Keratinocyte (primary cell): ENCODE results near the gene CTNNA2. TPM values are rescaled to one million over a fixed set of nuclear protein-coding genes. Genes with fewer than 3 reads are reported as not detected.

ENCODE experiments used
- DNase-seq: peaks from one replicate; pipeline ENCODE4 v3.0.0-alpha.2; 2011; ENCODE audit warnings: low read depth, missing footprints, low spot score
- FAIRE-seq: peaks from 2 replicates; lab custom pipeline; 2011; peaks lifted over from hg19 to GRCh38; lab: Jason Lieb, UNC
- H2AFZ ChIP-seq: 2 replicates; pipeline ENCODE4 v1.6.0; 2012; ENCODE audit warnings: low read length, control low read depth, inconsistent platforms; ENCODE audit not compliant: control insufficient read depth
- H3K27ac ChIP-seq: 2 replicates; pipeline ENCODE4 v1.5.1; 2011; ENCODE audit warnings: low read length; ENCODE audit not compliant: control insufficient read depth, insufficient read depth
- H3K27me3 ChIP-seq: 3 replicates; pipeline ENCODE4 v1.6.0; 2011; ENCODE audit warnings: low read length; ENCODE audit not compliant: control insufficient read depth, insufficient read depth; ENCODE audit errors: extremely low read depth
- H3K36me3 ChIP-seq, 2 experiments: 2 replicates in 1 of 2; 3 replicates in 1 of 2; pipeline ENCODE4 v1.5.1; 2011; ENCODE audit warnings: low read length in 2 of 2, mild to moderate bottlenecking in 1 of 2; ENCODE audit not compliant: control insufficient read depth in 2 of 2, insufficient read depth in 2 of 2; ENCODE audit errors: extremely low read depth in 1 of 2
- H3K4me1 ChIP-seq: 3 replicates; pipeline ENCODE4 v1.5.1; 2011; ENCODE audit warnings: low read length; ENCODE audit not compliant: control insufficient read depth, insufficient read depth; ENCODE audit errors: extremely low read depth
- H3K4me2 ChIP-seq: 3 replicates; pipeline ENCODE4 v1.6.0; 2011; ENCODE audit warnings: low read depth, low read length; ENCODE audit not compliant: control insufficient read depth, insufficient read depth; ENCODE audit errors: extremely low read depth
- H3K4me3 ChIP-seq, 3 experiments: fragments of 200-600 bp in 1 of 3; sonication (generic) in 1 of 3; 2 replicates in 2 of 3; 3 replicates in 1 of 3; pipeline ENCODE4 v1.5.1; 2011 to 2016; ENCODE audit warnings: low read length in 3 of 3, mild to moderate bottlenecking in 3 of 3, control low read depth in 2 of 3, inconsistent platforms in 1 of 3, low read depth in 1 of 3, mixed read lengths in 1 of 3, mixed run types in 1 of 3, moderate library complexity in 1 of 3; ENCODE audit not compliant: control insufficient read depth in 2 of 3, insufficient read depth in 2 of 3; ENCODE audit errors: extremely low read depth in 1 of 3
- H3K79me2 ChIP-seq: 2 replicates; pipeline ENCODE4 v1.6.0; 2012; ENCODE audit warnings: low read length; ENCODE audit not compliant: control insufficient read depth, insufficient read depth
- H3K9ac ChIP-seq: 3 replicates; pipeline ENCODE4 v1.6.0; 2011; ENCODE audit warnings: low read length; ENCODE audit not compliant: control insufficient read depth, insufficient read depth; ENCODE audit errors: extremely low read depth
- H3K9me1 ChIP-seq: 3 replicates; pipeline ENCODE4 v1.6.0; 2011; ENCODE audit warnings: low read length; ENCODE audit not compliant: control insufficient read depth, insufficient read depth; ENCODE audit errors: extremely low read depth
- H3K9me3 ChIP-seq: 2 replicates; pipeline ENCODE4 v1.5.1; 2012; ENCODE audit warnings: low read depth, low read length; ENCODE audit not compliant: control insufficient read depth
- H4K20me1 ChIP-seq: 3 replicates; pipeline ENCODE4 v1.6.0; 2011; ENCODE audit warnings: low read length; ENCODE audit not compliant: control insufficient read depth, insufficient read depth; ENCODE audit errors: extremely low read depth
- EZH2 ChIP-seq: IDR thresholded peaks from one replicate; pipeline ENCODE4 v1.6.1; 2012; ENCODE audit warnings: inconsistent platforms, mild to moderate bottlenecking, low read length, moderate library complexity
- dilution Hi-C: fragments of 300-500 bp; cut with MboI; formaldehyde crosslinking; loops from one replicate; pipeline ENCODE4 v1.7.0; 2020; ENCODE audit warnings: low sequenced_read_pairs; ENCODE audit not compliant: extremely low pct_ligation_motif_present
- polyA plus RNA-seq, 5 experiments: library from polyadenylated mRNA; depleted of rRNA in 3 of 5; stranded (reverse) in 3 of 5; stranded (forward) in 1 of 5; unstranded in 1 of 5; fragments of >200 nt; gene quantifications; 1 replicate in 1 of 5; 2 replicates in 3 of 5; 3 replicates in 1 of 5; pipeline versions ENCODE4 v1.2.1 to v1.2.3, GENCODE V29; 2011 to 2012; ENCODE audit warnings: missing spikeins in 2 of 5, low read depth in 1 of 5, low replicate concordance in 1 of 5
- TF ChIP-seq, protein P1 (sequence below), 3 experiments: IDR thresholded peaks in 1 of 3; conservative IDR thresholded peaks in 1 of 3; optimal IDR thresholded peaks in 1 of 3; 2 replicates in 2 of 3; 3 replicates in 1 of 3; pipeline versions ENCODE3 to v1.5.1; 2011; ENCODE audit warnings: low read length in 3 of 3, mild to moderate bottlenecking in 3 of 3, moderate library complexity in 2 of 3, control low read depth in 1 of 3, inconsistent platforms in 1 of 3; ENCODE audit not compliant: insufficient read depth in 2 of 3; ENCODE audit errors: extremely low read depth in 1 of 3

The CTNNA2 gene
- polyA plus RNA-seq, 1 donor (not counting 4 experiments of a cell fraction or from before 2014, with no cell fraction given), result not detected

DNA sequence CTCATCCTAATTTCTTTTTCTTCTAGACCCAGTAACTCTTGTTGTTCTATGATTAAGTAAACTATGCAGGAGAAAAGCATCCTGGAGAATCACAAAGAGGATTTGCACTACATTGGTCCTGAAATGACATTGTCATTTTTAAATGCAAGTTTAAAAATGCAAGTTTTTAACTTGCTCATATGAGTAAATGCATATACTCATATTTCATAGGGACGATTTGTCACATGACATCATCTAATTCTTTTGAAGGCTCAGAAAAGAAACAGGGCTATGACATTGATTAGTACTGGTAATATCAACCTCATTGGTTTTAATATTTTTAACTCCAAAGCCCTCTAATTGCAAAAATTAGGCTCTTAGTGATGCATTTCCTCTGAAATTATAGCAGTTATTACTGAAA, 467.3 kb downstream of the CTNNA2 start:
- Histone ChIP-seq H3K9me1 (no peaks in the 10 kb centered on the region), H3K4me2 (no peak overlapping the region), H3K27ac (no peak overlapping the region), H3K9ac (no peak overlapping the region), H2AFZ (no peak overlapping the region), H3K4me1 (no peaks in the 10 kb centered on the region), H3K79me2 (no peaks in the 10 kb centered on the region), H3K27me3 (no peaks in the 10 kb centered on the region), H3K9me3 (peaks cover 2% of the 10 kb centered on the region), H4K20me1 (no peaks in the 10 kb centered on the region), H3K36me3 (no peaks in the 10 kb centered on the region), H3K4me3 (no peak overlapping the region)
- dilution Hi-C loops, result no loop called here
- FAIRE-seq, result no peak
- no peak for DNase-seq
- no peak for TF ChIP-seq EZH2
- TF ChIP-seq, protein P1, sequence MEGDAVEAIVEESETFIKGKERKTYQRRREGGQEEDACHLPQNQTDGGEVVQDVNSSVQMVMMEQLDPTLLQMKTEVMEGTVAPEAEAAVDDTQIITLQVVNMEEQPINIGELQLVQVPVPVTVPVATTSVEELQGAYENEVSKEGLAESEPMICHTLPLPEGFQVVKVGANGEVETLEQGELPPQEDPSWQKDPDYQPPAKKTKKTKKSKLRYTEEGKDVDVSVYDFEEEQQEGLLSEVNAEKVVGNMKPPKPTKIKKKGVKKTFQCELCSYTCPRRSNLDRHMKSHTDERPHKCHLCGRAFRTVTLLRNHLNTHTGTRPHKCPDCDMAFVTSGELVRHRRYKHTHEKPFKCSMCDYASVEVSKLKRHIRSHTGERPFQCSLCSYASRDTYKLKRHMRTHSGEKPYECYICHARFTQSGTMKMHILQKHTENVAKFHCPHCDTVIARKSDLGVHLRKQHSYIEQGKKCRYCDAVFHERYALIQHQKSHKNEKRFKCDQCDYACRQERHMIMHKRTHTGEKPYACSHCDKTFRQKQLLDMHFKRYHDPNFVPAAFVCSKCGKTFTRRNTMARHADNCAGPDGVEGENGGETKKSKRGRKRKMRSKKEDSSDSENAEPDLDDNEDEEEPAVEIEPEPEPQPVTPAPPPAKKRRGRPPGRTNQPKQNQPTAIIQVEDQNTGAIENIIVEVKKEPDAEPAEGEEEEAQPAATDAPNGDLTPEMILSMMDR (optimal IDR thresholded peaks at IDR 0.05 in 1 of 3, IDR thresholded peaks at IDR 0.05 in 1 of 3, conservative IDR thresholded peaks at IDR 0.05 in 1 of 3; ENCODE audit: extremely low read depth in 1 of 3, insufficient read depth in 2 of 3, low read length in 3 of 3), result no peak

DNA sequence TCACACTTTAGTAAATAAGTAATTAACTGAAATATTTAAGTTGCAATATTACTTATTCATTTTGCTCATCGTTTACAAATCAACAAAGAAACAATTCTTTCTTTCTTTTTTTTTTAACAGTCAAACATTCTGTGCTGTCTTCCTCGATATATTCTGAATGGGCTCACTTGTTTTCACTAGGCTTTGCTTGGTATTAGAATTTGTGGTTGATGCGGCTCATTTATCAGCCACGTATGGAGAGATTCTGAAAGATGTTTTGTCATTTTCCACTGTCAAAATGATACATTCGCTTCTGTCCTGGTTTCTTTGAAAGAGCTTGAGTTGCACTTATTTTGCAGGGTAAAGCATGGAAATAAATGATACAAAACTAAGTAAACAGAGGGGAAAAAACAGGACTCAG, 468.0 kb downstream of the CTNNA2 start:
- TF ChIP-seq, protein P1 (optimal IDR thresholded peaks at IDR 0.05 in 1 of 3, IDR thresholded peaks at IDR 0.05 in 1 of 3, conservative IDR thresholded peaks at IDR 0.05 in 1 of 3; ENCODE audit: extremely low read depth in 1 of 3, insufficient read depth in 2 of 3, low read length in 3 of 3), result no peak
- no peak for TF ChIP-seq EZH2
- H3K27me3 ChIP-seq, result no peaks in the 10 kb centered on the region
- no peaks in the 10 kb centered on the region for H3K36me3 ChIP-seq
- FAIRE-seq (no peak), DNase-seq (no peak)
- no peak overlapping the region for H3K9ac ChIP-seq
- H4K20me1 ChIP-seq, result no peaks in the 10 kb centered on the region
- dilution Hi-C loops, result no loop called here
- no peaks in the 10 kb centered on the region for H3K79me2 ChIP-seq
- no peak overlapping the region for H3K4me2 ChIP-seq
- H2AFZ ChIP-seq, result no peak overlapping the region
- H3K27ac ChIP-seq, result no peak overlapping the region
- no peak overlapping the region for H3K4me3 ChIP-seq
- H3K9me3 ChIP-seq, result peaks cover 2% of the 10 kb centered on the region
- H3K4me1 ChIP-seq, result no peaks in the 10 kb centered on the region
- H3K9me1 ChIP-seq, result no peaks in the 10 kb centered on the region
